Neural crest cell (in vitro differentiated cells): ENCODE data around the gene RTN4R. TPM values are rescaled to one million over a fixed set of nuclear protein-coding genes. Genes with fewer than 3 reads are reported as not detected.

Source experiments
- DNase-seq: peaks from one replicate; pipeline ENCODE4 v3.0.0; 2021; ENCODE audit warnings: low read depth, mixed read lengths, low spot score
- H3K27ac Mint-ChIP-seq: one replicate; pipeline ENCODE4 v1.8.0; 2021; ENCODE audit warnings: mild to moderate bottlenecking, mixed read lengths; ENCODE audit not compliant: unreplicated experiment
- H3K27me3 Mint-ChIP-seq: 2 replicates; pipeline ENCODE4 v1.8.0; 2021; ENCODE audit warnings: low read depth, mild to moderate bottlenecking, mixed read lengths
- H3K36me3 Mint-ChIP-seq: 2 replicates; pipeline ENCODE4 v1.8.0; 2021; ENCODE audit warnings: low read depth, mild to moderate bottlenecking, mixed read lengths
- H3K4me1 Mint-ChIP-seq: 2 replicates; pipeline ENCODE4 v1.8.0; 2021; ENCODE audit warnings: mixed read lengths
- H3K4me3 Mint-ChIP-seq: one replicate; pipeline ENCODE4 v1.8.0; 2021; ENCODE audit warnings: mild to moderate bottlenecking, mixed read lengths
- H3K9me3 Mint-ChIP-seq: 2 replicates; pipeline ENCODE4 v1.8.0; 2021; ENCODE audit warnings: mixed read lengths
- total RNA-seq: library from RNA; stranded (reverse); gene quantifications from 2 replicates; pipeline ENCODE4 v1.2.1, GENCODE V29; 2021
- TF ChIP-seq, protein P1 (sequence below): fragments of 200-600 bp; sonication (generic); conservative IDR thresholded peaks from 2 replicates; pipeline ENCODE4 v1.5.0; 2021; ENCODE audit warnings: antibody characterized with exemption, mild to moderate bottlenecking

The RTN4R gene
- total RNA-seq, 1 donor from 2014 or later: 19.0 TPM

DNA sequence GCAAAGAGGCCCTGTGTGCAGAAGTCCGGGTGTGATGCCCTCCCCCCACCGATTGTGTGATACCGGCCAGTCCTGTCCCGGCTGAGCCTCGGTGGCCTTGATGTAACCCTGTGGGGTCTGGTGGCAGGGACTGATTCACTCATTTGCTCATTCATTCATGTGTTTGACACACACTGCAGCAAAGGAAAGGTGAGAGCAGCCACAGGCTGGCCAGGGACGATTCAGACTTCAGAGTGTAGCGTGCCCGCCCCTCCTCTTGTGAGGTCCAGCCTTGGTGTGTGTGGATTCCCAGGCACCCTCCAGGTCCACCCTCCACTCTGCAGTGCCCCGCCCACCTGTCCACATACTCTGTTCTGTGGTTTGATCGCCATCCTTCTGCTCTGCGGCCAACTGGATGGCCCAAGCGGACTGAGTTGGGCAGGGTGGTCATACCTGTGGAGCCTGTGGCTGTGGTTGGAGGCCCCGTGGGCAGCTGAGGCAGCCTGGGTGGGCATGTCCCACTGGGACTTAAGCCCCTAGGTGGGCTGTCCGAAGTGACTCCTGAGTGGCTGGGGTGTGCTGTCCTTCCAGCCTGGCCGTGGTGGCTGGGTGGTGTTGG lies 59.3 kb downstream of the RTN4R start:
- Mint-ChIP-seq H3K27ac (no peak overlapping the region), H3K36me3 (no peaks in the 10 kb centered on the region), H3K4me1 (peaks cover 17% of the 10 kb centered on the region), H3K4me3 (no peak overlapping the region), H3K27me3 (no peaks in the 10 kb centered on the region), H3K9me3 (no peaks in the 10 kb centered on the region)
- no peak for DNase-seq
- TF ChIP-seq, protein P1, sequence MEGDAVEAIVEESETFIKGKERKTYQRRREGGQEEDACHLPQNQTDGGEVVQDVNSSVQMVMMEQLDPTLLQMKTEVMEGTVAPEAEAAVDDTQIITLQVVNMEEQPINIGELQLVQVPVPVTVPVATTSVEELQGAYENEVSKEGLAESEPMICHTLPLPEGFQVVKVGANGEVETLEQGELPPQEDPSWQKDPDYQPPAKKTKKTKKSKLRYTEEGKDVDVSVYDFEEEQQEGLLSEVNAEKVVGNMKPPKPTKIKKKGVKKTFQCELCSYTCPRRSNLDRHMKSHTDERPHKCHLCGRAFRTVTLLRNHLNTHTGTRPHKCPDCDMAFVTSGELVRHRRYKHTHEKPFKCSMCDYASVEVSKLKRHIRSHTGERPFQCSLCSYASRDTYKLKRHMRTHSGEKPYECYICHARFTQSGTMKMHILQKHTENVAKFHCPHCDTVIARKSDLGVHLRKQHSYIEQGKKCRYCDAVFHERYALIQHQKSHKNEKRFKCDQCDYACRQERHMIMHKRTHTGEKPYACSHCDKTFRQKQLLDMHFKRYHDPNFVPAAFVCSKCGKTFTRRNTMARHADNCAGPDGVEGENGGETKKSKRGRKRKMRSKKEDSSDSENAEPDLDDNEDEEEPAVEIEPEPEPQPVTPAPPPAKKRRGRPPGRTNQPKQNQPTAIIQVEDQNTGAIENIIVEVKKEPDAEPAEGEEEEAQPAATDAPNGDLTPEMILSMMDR: no peak

DNA sequence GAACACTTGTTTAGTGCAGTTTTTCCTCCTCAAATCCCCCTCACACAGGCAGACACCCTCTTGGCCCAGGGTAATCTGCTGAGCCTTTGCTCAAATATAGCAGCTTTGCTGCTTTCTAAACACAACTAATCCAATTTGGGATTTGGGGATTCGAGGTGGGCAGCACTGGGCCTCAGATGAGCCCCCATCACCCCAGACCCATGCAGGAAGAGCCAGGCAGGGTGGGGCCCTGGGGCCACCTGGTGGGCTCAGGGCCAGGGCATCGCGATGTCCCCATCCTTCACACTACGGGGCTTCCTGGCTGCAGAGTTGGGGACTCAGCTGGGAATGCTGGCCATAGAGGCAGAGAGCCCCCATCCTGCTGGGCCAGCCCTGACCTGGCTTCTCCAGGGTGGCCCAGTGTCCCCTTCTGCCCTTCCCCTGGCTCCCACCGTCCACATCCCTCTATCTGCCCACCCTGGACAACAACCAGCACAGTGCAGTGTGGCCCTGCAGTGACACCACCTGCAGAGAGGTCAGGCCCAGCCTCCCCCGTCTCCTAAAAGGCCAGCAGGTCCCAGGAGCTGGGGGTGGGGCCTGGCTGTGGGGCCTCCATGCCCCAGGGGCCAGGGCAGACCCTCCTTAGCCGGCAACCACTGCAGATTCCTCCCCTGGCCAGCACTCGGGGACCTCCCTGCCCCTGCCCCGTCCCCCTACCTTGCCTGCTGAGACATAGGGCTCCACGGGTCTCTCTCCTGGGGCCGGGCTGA lies 60.7 kb downstream of the RTN4R start:
- Mint-ChIP-seq H3K4me1 (peaks cover 27% of the 10 kb centered on the region), H3K27me3 (no peaks in the 10 kb centered on the region), H3K27ac (no peak overlapping the region), H3K36me3 (no peaks in the 10 kb centered on the region), H3K4me3 (no peak overlapping the region), H3K9me3 (no peaks in the 10 kb centered on the region)
- DNase-seq: no peak
- TF ChIP-seq, protein P1: no peak

DNA sequence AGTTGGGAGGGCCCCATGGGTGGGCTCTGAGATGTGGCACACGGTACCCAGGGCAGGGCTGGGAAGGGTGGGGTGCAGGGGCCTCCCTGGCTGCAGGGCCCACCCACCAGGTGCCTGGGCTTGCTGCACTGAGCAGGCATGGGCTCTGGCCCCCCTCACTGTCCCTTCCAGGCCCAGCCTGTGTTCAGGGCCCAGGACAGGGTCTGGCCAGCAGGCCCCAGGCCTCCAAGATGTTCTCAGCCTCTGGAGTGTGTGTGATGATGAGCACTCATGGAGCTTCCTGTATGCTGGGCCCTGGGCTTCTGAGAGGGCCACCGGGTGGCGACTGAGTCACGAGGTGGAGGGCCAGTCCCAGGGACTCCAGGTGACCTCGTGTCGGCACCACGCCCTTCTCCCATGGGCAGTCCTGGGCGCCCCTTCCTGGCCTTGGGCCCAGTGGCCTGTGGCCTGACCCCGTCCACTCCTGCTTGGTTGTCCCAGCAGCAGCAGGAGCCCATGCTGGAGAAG lies 61.4 kb downstream of the RTN4R start:
- Mint-ChIP-seq H3K9me3 (no peaks in the 10 kb centered on the region), H3K27ac (no peak overlapping the region), H3K4me3 (no peak overlapping the region), H3K27me3 (no peaks in the 10 kb centered on the region), H3K4me1 (peaks cover 25% of the 10 kb centered on the region), H3K36me3 (no peaks in the 10 kb centered on the region)
- DNase-seq: no peak
- TF ChIP-seq, protein P1: no peak

DNA sequence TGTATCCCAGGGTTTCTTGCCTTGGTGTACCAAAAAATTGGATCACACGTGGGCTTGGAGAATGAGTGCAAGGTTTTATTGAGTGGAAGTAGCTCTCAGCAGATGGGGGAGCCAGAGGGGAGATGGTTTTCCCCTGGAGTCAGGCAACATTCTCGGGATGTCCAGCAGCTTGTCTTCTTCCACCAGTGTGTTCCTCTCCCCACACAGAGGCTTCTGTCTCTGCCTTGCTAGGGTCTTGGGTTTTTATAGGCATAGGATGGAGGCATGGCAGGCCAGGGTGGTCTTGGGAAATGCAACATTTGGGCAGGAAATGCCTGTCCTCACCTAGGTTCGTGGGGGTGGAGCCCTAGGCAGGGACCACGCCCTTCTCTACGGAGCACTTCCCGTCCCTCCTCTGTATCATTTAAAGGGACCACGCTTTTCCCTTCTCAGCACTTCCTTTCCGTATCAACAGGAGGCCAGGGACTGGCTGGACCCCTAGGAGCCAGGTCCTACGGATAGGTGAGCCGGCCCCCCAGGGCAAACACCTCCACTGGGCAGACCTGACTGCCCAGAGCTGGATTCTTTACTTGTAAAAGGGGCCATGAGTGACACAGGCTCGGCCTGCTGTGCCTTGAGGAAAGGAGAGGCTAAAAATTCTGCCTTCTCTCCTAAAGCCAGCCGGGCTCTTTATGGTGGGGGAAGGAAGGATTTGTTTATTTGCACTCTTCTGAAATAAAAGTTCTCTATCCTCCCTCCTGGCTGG lies 62.0 kb downstream of the RTN4R start:
- H3K4me1 Mint-ChIP-seq: peaks cover 25% of the 10 kb centered on the region
- DNase-seq: no peak

DNA sequence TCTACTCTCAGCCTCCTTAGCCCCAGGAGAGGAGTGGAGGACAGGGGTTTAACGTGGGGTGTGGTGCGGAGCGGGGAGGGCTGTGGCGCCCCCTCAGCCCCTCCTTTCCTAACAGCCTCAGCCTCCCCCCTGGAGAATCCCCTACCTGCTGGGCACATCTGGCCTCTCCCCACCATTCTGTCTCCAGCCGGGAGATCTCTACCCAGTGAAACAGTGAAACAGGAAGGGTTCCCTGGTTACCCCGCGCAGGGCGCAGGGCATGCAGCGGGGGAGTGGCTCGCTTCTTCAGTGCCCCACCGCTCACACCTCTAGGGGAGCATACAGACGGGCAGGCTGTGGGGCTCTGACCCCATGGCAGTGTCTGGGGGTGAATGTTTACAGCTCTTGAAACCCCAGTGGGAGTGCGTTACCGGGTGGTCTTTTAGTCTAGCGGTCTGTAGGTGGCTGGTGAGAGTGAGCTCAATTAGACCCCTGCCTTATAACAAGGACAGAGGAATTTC lies 62.6 kb downstream of the RTN4R start:
- Mint-ChIP-seq H3K4me3 (no peak overlapping the region), H3K4me1 (peaks cover 25% of the 10 kb centered on the region), H3K27me3 (no peaks in the 10 kb centered on the region), H3K9me3 (no peaks in the 10 kb centered on the region), H3K27ac (peak overlapping the region; percentile 75), H3K36me3 (no peaks in the 10 kb centered on the region)
- no peak for DNase-seq
- TF ChIP-seq, protein P1: no peak

More for the DNA sequence above, 62.0 kb downstream of the RTN4R start:
- Mint-ChIP-seq H3K27ac (peak overlapping the region; percentile 35), H3K27me3 (no peaks in the 10 kb centered on the region), H3K36me3 (no peaks in the 10 kb centered on the region), H3K4me3 (no peak overlapping the region), H3K9me3 (no peaks in the 10 kb centered on the region)
- TF ChIP-seq, protein P1: no peak
